Mucosa of rectum (tissue), 2 donors: Measurements from ENCODE around the gene SORCS1.

ENCODE experiments used
- H3K27ac ChIP-seq, 2 donors: one replicate each; pipeline ENCODE4 v1.7.0; 2013; ENCODE audit warnings: inconsistent platforms in 2 of 2, low read depth in 2 of 2, low read length in 2 of 2
- H3K27me3 ChIP-seq, 2 donors: one replicate each; pipeline ENCODE4 v1.7.0; 2013; ENCODE audit warnings: low read length in 2 of 2; ENCODE audit not compliant: control insufficient read depth in 2 of 2, insufficient read depth in 2 of 2
- H3K36me3 ChIP-seq, 2 donors: one replicate each; pipeline ENCODE4 v1.7.0; 2013; ENCODE audit warnings: low read length in 2 of 2; ENCODE audit not compliant: control insufficient read depth in 2 of 2, insufficient read depth in 2 of 2
- H3K4me1 ChIP-seq, 2 donors: one replicate each; pipeline ENCODE4 v1.7.0; 2013; ENCODE audit warnings: low read length in 2 of 2, mild to moderate bottlenecking in 1 of 2; ENCODE audit not compliant: control insufficient read depth in 2 of 2, insufficient read depth in 2 of 2
- H3K4me3 ChIP-seq, 2 donors: one replicate each; pipeline ENCODE4 v1.7.0; 2013; ENCODE audit warnings: low read length in 2 of 2
- H3K9ac ChIP-seq, 2 donors: one replicate each; pipeline ENCODE4 v1.7.0; 2013; ENCODE audit warnings: low read length in 2 of 2, low read depth in 1 of 2, mild to moderate bottlenecking in 1 of 2
- H3K9me3 ChIP-seq, 2 donors: one replicate each; pipeline ENCODE4 v1.7.0; 2013; ENCODE audit warnings: low read length in 2 of 2; ENCODE audit not compliant: control insufficient read depth in 2 of 2
- donor health status: healthy.
- donor health status: Normal muscosa, but diverticular disease.

The SORCS1 gene

DNA sequence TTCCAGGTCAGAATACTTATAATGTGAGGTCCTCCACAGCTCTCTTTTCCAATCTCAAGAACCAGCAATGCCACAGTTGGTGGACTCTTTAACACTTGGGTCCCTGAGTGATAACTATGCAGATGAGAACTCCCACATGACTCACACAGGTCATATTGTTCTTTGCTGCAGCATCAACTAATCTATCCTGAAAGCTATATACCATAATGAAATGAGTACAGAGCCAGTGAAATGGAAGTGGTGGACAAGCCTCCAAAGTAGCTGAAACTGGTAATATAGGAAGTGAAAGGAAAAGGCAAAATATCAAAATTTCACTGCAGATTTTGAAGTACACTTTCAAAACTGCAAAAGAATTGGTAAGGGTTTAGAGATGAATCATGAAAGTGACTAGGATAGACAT is 45.6 kb downstream of the SORCS1 start:
- H3K27me3 ChIP-seq = no peaks in the 10 kb centered on the region
- no peaks in the 10 kb centered on the region for H3K36me3 ChIP-seq
- H3K9ac ChIP-seq = no peak overlapping the region
- H3K4me3 ChIP-seq = no peak overlapping the region
- H3K27ac ChIP-seq = no peak overlapping the region
- H3K9me3 ChIP-seq = no peaks in the 10 kb centered on the region
- no peaks in the 10 kb centered on the region for H3K4me1 ChIP-seq

DNA sequence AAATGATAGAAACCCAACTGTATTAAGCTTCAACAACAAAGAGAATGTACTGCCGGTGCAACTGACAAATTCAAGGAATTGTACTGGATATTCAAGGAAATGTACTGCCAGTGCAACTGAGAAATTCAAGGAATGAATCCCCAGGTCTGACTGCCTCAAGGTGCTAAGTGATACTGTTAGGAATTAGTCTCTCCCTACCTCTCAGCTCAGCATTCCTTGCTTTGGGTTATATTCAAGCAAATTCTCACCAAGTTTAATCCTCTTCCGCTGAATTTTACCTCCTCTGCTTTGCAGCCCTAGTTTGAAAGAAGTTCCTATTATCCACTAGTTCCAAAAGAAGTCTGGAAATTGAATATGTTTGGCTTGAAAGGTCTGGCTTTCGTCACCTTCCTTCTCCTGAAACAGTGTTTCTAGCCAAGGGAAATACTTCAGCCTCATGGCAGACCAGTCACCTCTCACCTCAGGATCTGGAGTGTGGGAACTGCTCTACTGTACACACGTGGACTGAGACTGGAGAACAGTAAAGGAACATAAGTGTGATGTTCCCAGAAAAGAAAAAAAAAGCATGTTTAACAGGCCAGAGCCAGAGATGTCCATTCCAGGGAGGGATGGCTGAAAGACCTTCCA is 60.4 kb downstream of the SORCS1 start:
- Histone ChIP-seq H3K27ac (no peak overlapping the region), H3K4me1 (no peaks in the 10 kb centered on the region), H3K4me3 (no peak overlapping the region), H3K27me3 (no peaks in the 10 kb centered on the region), H3K36me3 (no peaks in the 10 kb centered on the region), H3K9ac (no peak overlapping the region), H3K9me3 (no peaks in the 10 kb centered on the region)

DNA sequence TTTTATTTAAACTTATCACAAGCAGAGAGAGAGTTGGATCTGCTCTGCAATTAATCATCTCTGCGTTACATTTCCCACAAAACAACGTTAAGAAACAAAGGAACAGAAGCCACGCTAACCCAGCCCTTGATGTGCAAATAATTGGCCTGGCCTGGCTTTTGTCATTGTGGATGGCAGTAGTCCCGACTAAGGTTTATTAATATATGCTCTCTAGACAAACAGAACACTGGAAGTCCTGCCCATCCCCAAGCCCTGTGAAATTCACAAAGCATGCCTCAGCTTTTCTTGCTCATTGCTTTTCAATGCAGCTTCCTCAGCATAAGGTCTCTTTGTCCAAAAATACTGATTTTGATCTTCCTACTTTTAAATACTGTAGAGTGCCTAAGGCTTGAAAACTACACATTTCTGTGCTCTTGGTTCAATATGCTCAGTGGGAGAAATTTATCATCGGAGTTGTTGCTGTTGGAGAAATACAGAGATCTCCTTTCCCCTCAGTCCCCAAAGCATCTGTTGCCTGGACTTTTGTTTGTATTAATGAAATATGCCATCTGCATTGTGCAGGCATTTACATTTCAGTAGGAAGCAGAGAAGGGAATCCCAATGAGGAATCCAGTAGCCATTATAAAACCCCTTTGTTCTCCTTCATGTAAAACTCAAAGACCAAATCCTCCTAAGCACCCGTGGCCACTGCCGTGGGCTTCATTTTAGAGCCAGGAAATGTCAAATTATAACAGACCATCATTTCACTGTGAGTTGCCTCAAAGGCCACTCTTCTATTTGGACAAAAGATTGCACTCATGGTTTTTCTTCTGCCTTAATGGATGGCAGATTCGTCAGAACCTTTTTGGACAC is 61.1 kb downstream of the SORCS1 start:
- no peaks in the 10 kb centered on the region for H3K9me3 ChIP-seq
- H3K9ac ChIP-seq = no peak overlapping the region
- no peaks in the 10 kb centered on the region for H3K4me1 ChIP-seq
- H3K27me3 ChIP-seq = no peaks in the 10 kb centered on the region
- no peaks in the 10 kb centered on the region for H3K36me3 ChIP-seq
- H3K4me3 ChIP-seq = no peak overlapping the region
- H3K27ac ChIP-seq = no peak overlapping the region

DNA sequence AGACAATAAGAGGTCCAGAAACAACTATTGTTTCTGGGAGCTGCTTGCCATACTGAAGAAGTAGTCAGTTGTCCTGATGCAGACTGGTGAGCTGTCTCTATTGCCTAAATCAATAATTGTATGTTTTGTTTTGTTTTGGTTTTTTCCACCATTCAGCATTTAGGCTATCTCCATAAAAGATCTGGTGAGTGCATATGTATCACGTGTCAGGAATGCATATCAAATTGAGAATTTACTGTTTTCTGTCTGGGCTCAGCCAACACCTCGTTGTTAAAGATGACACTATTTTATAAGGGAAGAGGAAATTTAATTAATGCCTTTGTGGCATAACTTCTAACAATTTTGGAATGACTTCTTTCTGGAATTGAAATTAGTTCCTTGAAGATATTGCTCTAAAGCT is 66.2 kb downstream of the SORCS1 start:
- no peaks in the 10 kb centered on the region for H3K9me3 ChIP-seq
- H3K9ac ChIP-seq = no peak overlapping the region
- H3K4me3 ChIP-seq = no peak overlapping the region
- H3K27me3 ChIP-seq = no peaks in the 10 kb centered on the region
- no peak overlapping the region for H3K27ac ChIP-seq
- no peaks in the 10 kb centered on the region for H3K4me1 ChIP-seq
- no peaks in the 10 kb centered on the region for H3K36me3 ChIP-seq

DNA sequence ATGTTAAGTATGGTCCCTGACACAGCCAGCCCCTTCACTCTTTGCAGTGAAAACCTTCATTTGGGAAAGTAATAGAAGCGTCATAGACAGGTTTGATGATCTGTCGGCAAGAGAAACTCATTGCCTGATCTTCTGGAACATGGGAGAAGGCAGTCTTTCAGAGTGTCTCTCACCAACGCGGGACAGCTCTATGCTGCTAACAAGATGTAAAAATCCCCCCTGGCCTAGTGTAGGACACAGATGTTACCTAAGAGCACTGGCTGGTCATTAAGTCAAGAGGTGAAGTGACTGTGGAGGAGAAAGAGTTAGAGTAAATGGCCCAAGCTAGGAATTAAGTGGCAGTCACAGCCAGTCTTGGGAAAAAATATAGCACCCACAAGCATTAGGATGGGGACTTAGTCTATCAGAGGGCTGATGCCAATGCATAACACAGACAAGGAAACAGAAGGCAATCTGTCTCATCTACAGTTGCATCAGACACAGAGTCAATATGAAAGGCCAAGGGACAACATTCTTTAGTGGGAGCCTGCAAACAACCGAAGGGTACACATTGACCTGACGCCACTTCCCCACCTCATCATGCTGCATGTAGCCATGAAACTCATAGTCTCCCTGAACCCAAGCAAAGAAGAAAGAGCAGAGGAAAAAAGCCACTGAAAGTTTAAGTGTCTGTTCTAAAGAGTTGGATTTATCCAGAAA is 69.5 kb downstream of the SORCS1 start:
- no peaks in the 10 kb centered on the region for H3K9me3 ChIP-seq
- no peaks in the 10 kb centered on the region for H3K27me3 ChIP-seq
- H3K4me3 ChIP-seq = no peak overlapping the region
- H3K36me3 ChIP-seq = no peaks in the 10 kb centered on the region
- no peak overlapping the region for H3K9ac ChIP-seq
- no peak overlapping the region for H3K27ac ChIP-seq
- no peaks in the 10 kb centered on the region for H3K4me1 ChIP-seq

DNA sequence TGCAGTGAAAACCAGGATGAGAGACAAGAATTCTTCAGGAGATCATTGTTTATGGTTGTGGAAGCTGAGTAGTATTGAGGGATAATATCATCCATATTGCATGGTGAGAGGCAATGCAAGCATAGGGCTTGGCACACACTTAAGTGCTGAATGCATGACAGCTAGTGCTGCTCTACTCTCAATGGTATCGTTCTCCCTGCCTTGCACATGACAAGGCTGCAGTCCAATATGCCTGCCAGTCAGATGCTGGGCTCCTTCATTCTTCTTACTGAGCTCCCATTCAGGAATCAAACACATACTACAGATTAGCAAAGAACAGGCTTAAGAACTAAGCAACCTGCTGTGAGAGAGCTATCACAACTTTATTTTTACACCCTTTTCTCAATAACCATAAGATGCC is 72.2 kb downstream of the SORCS1 start:
- H3K36me3 ChIP-seq = no peaks in the 10 kb centered on the region
- no peak overlapping the region for H3K27ac ChIP-seq
- no peaks in the 10 kb centered on the region for H3K9me3 ChIP-seq
- no peak overlapping the region for H3K4me3 ChIP-seq
- H3K27me3 ChIP-seq = no peaks in the 10 kb centered on the region
- H3K9ac ChIP-seq = no peak overlapping the region
- H3K4me1 ChIP-seq = no peaks in the 10 kb centered on the region

DNA sequence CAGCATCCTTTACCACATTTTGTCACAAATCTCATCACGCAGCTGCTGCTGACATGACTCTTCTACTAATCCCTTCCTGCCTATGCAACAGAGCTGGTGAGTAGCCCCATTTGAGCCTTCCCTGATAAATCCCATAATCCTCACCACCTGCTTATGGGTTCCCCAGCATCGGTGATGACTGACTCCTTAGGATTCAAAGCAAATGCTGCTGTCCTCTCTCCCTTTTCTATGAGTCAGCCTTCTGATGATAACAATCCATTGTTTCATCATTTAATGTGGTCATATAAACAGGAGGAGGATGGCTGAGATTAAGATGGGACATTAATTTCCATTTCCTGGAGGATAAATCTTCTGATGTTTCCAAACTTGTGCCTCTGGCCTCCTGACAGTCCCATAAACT is 73.4 kb downstream of the SORCS1 start:
- no peaks in the 10 kb centered on the region for H3K27me3 ChIP-seq
- no peak overlapping the region for H3K27ac ChIP-seq
- H3K36me3 ChIP-seq = no peaks in the 10 kb centered on the region
- no peak overlapping the region for H3K4me3 ChIP-seq
- no peak overlapping the region for H3K9ac ChIP-seq
- H3K4me1 ChIP-seq = no peaks in the 10 kb centered on the region
- H3K9me3 ChIP-seq = no peaks in the 10 kb centered on the region

DNA sequence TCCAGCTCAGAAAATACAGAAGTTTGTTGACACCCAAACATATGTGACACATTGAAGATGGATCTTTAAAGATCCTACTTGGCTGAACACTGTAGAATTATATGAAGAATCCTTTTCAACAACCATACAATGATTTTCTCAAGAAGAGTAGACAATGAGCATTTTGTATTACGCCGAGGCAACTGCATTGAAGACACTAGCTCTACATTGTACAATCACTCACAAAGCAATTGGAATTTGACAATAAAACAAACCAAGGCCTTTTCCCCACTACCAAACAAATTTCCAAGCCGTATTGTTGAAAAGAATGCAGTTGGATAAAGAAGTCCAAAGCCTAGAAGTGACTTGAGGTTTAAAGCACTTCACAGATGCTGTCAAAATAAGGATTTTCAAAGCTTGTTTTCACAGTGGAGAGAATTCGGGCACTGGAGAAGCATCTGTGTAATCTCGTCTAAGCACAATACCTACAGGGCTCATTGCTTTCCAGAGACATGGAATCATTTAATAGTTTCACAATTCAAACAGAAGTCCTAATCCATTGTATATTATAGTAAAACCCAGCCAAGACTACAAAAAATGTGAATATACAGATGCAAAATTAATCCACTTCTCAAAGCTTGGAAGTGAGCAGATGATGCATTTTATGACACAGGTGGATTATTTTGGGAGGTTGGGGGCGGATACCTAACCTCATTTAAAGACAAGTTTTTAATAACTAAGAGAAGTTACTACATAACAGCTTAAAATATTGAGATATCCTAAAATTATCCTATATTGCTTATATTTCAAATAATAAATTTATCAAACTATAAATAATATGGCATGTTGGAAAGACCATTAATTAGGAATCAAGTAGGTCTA is 78.6 kb downstream of the SORCS1 start:
- H3K9ac ChIP-seq = no peak overlapping the region
- H3K27ac ChIP-seq = no peak overlapping the region
- H3K9me3 ChIP-seq = no peaks in the 10 kb centered on the region
- H3K27me3 ChIP-seq = no peaks in the 10 kb centered on the region
- H3K4me1 ChIP-seq = no peaks in the 10 kb centered on the region
- no peak overlapping the region for H3K4me3 ChIP-seq
- no peaks in the 10 kb centered on the region for H3K36me3 ChIP-seq

DNA sequence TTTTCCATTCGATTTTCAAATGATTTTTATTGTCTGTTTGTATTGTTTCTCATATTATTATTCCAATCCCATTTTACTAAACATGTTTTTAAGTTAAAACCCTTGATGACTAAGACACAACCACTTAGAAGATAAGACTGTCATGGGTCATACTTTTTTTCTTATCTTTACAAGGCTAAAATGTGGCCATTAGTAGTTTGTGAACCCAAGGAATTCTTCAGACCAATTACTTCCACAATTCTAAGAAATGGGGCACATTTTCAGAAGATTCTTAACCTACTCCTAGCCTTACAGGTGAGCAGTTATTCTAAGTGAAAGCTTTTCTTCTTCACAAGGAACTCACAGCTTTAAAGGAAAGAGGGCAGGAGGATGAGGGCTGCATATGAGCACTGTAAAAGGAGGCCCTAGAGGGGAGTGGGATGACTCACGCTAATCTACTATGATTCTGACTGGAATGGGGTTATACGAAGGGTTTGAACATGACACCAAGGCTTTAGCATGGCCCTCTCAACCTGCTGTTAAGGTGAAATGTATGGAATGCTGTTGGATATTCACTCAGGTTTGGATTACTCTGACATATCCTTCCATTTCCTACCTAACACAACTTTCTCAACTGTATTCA is 81.0 kb downstream of the SORCS1 start:
- H3K36me3 ChIP-seq = no peaks in the 10 kb centered on the region
- no peak overlapping the region for H3K27ac ChIP-seq
- no peak overlapping the region for H3K4me3 ChIP-seq
- no peaks in the 10 kb centered on the region for H3K9me3 ChIP-seq
- no peaks in the 10 kb centered on the region for H3K4me1 ChIP-seq
- H3K27me3 ChIP-seq = no peaks in the 10 kb centered on the region
- no peak overlapping the region for H3K9ac ChIP-seq
